Endometrial microvascular endothelial cells (primary cell): Measurements from ENCODE around the gene SYCN. TPM values are rescaled to one million over a fixed set of nuclear protein-coding genes. Genes with fewer than 3 reads are reported as not detected.

Source experiments
- in situ Hi-C: cut with HindIII; loops from 2 replicates; pipeline ENCODE4 v1.10.0; 2017; ENCODE audit warnings: low sequenced_read_pairs, low pct_unique_long_range_greater_than_20kb; ENCODE audit errors: inconsistent ontology term
- total RNA-seq: library from RNA; depleted of rRNA; stranded (reverse); fragments of >200 nt; gene quantifications from one replicate; pipeline ENCODE4 v1.2.3, GENCODE V29; 2015; ENCODE audit errors: inconsistent ontology term

The SYCN gene
- total RNA-seq, 1 donor from 2014 or later, result not detected

DNA sequence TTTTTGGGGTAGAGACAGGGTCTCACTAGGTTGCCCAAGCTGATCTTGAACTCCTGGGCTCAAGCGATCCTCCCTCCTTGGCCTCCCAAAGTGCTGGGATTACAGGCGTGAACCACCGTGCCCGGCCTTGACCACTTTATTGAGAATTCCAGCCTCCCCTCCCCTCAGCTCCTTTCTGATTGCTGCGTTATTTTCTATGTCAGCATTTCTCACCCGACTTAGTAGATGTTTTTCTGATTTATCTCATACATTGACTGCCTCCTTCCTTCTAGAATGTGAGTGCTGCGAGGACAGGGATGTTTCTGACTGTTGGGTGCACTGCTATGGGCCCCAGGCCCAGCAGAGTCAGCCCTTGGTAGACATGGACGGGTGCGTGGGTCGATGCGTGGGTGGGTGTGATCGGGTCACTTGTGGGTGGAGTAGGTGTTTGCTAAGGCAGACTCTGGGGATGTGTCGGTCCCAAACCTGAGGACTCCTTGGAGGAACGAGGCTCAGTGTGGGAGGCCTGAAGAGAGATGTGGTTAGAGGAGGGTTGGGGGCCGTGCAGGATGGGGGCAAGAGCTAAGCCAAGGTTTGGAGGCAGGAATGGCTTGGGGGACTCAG, 41.5 kb downstream of the SYCN start:
- in situ Hi-C loops, result no loop called here

- in situ Hi-C loops, result no loop called here
Measured at GRCh38 chr19:39160889-39161672, 43.0 kb downstream of the SYCN start.

DNA sequence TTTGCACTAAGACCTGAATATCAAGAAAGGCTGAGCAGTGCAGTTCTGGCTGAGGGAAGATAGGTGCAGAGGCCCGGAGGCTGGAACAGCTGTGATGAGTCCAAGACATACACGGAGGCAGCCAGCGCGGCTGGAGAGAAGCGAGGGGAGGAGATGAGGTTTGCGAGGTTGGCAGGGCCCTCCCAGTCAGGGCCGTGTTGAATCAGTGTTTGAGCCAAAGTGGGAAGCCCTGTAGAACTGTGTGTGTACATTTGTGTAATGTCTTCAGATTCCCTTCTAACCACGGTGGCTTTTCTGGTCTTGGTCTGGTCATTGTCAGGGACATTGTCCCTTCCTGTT, 43.6 kb downstream of the SYCN start:
- in situ Hi-C loops, result no loop called here

DNA sequence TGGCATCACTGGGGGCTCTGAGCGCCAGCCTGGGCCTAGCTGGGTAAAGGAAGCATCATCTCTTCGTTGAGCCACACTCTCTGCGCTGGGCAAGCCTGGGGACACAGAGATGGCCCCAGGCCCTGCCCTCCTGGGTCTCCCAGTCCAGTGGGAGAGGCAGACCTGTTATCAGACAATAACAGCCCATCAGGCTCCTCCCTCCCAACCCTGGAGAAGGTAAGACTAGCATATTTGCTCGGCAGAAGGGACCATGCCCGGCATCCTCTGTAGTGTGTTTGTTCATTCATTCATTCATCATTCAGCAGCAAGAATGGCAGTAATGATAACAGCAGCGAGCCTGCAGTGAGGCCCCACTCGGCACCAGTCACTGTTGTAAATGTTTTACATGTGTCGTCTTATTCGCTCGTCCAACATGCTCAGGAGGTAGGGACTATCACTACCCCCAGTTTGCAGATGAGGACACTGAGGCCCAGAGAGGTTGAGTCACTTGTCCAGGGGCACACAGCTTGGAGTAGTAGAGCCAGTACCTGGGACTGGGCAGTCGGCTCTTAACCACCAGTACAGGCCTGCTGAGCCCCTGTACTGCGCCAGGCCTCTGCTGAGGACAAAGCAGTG, 45.3 kb downstream of the SYCN start:
- in situ Hi-C loops, result no loop called here

- in situ Hi-C loops, result no loop called here
Measured at GRCh38 chr19:39157997-39158389, 46.1 kb downstream of the SYCN start.

DNA sequence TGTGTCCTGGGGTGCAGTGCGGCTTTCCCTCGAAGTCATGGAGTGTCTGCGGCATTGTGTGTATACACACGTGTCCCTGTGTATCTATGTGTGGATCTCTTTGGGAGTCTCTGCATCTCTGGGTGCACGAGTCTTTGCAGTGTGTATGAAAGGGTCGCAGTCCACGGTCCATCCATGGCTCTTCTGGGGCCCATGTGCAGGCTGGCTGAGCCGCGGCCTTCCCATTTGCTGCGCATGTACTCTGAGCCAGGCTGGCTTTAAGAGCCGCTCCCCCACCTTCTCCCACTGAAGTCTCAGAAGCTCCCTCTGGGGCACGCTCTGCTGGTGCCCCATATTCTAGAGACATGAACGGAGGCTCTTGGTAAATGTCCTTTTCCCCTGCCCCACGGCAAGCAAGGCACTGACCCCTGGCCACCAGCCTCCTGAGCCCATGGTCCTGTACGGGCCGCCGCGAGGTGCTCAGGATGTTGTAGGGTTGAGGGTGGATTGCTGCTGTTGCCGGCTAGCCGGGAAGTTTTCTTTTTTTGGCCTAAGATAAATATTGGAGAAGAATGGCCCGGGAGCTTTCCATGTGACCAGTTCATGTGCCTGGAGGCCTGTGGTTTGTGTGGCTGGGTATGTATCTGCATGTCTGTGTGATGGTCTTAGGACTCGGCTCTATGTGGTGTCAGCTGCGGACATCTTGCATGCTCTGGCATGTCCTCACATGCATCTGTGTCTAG, 46.6 kb downstream of the SYCN start:
- in situ Hi-C loops, result no loop called here

DNA sequence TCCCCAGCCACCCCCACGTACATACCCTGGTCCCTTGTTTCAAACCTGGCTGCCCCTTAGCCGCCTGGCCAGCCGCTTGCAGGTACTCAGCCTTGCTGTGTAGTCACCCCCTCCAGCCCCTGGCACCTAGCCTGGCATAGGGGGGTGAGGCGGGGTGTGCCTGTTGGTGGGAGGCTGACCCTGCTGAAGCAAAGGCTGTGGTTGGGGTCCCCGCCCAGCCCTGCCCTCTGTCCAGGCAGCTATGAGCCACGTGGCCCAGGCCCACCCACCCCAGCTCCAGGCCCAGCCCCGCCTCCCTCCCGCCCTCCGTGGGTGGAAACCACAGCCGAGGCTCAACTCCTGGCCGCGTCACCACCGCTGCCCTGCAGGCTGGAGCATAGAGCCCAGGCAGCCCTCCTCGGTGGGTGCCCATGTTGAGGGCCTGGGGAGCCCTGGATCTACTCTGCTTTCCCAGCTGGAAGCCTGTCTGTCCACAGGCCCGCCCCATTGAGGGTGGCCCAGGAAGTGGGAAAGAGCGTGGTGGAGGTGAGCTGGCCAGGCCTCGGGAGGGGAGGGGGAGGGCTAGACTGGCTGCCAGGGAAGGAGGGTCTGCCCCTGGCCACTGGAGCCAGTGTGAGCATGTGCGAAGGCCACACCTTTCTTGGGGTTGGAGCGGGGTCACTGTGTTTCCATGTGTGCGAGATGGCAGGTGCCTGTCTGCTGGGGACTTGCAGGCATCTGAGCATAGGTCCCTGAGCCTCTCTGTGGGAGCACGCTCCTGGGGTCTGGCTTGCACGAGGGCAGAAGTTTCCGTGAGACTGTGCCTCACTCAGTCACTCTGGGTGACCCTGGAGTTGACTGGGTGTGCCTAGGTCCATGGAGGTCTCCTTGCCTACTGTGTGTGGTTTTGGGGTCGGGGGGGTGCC, 47.5 kb downstream of the SYCN start:
- in situ Hi-C loops, result no loop called here

GRCh38 chr19:39155741-39156140, 48.3 kb downstream of the SYCN start:
- in situ Hi-C loops, result no loop called here

GRCh38 chr19:39155114-39155700, 48.9 kb downstream of the SYCN start:
- in situ Hi-C loops, result no loop called here

DNA sequence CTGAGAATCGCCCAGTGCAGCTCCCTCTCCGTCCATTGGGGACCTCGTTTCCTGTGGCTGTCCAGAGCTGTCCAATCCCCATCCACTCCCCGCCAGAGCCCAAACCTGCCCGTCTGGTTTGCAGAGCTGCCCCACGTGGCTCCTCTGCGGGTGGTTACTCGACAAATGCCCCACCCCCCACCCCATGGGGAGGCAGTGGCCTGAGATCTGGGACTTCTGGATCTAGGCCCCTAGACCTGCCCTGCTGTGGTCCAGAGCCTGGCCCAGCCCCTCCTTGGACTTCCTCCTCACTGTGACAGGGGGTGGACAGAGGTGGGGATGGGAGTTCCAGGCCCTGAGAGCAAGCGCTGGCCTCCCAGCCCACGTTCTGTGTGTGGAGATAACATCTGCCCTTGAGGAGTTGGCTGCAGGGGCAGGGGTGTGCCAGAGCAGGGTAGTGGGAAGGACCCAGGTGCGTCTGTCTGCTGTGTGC, 49.4 kb downstream of the SYCN start:
- in situ Hi-C loops, result no loop called here

GRCh38 chr19:39154100-39154628, 49.9 kb downstream of the SYCN start:
- in situ Hi-C loops, result no loop called here

Other genes with a start within 250 kb of the SYCN start
- 30.0 TPM for gene FBXO17, start 228.5 kb downstream of the SYCN start, total RNA-seq
- 8.7 TPM for gene FBXO27, start 171.7 kb downstream of the SYCN start, total RNA-seq
- gene ACP7, start 119.9 kb downstream of the SYCN start, total RNA-seq, result not detected
- 17.9 TPM for gene PAK4, start 78.5 kb downstream of the SYCN start, total RNA-seq
- not detected for gene NCCRP1, start 7.3 kb downstream of the SYCN start, total RNA-seq
- not detected for gene IFNL3, start 40.7 kb upstream of the SYCN start, total RNA-seq
- gene IFNL4, start 44.6 kb upstream of the SYCN start, total RNA-seq, result not detected
- not detected for gene IFNL2, start 64.1 kb upstream of the SYCN start, total RNA-seq
- gene IFNL1, start 92.1 kb upstream of the SYCN start, total RNA-seq, result not detected
- 0.74 TPM for gene LRFN1, start 116.6 kb upstream of the SYCN start, total RNA-seq
- 68.0 TPM for gene GMFG, start 131.8 kb upstream of the SYCN start, total RNA-seq
- 87.2 TPM for gene SAMD4B, start 138.2 kb upstream of the SYCN start, total RNA-seq
- 48.7 TPM for gene PAF1, start 186.8 kb upstream of the SYCN start, total RNA-seq
- gene MED29, start 187.1 kb upstream of the SYCN start, total RNA-seq, result 23.0 TPM
- 2.8 TPM for gene ZFP36, start 202.6 kb upstream of the SYCN start, total RNA-seq
- gene PLEKHG2, start 208.4 kb upstream of the SYCN start, total RNA-seq, result 12.8 TPM
- 1,019 TPM for gene RPS16, start 231.7 kb upstream of the SYCN start, total RNA-seq
- 64.7 TPM for gene SUPT5H, start 241.3 kb upstream of the SYCN start, total RNA-seq